A673 (cell line): ENCODE data around the gene NAP1L5.

Source experiments
- EZH2 ChIP-seq: fragments of 200-600 bp; sonication (generic); IDR thresholded peaks from 2 replicates; pipeline ENCODE4 v1.6.1; 2017; ENCODE audit warnings: borderline replicate concordance, low read depth, mild to moderate bottlenecking, mixed read lengths, antibody characterized with exemption, low read length; ENCODE audit not compliant: poor library complexity, severe bottlenecking
- TF ChIP-seq, protein P1 (sequence below): fragments of 300-800, 200-600 bp; sonication (generic); conservative IDR thresholded peaks from 2 replicates; pipeline ENCODE4 v1.5.1; 2017; ENCODE audit warnings: low read depth, mild to moderate bottlenecking, antibody characterized with exemption, low read length, moderate library complexity, mixed read lengths

DNA sequence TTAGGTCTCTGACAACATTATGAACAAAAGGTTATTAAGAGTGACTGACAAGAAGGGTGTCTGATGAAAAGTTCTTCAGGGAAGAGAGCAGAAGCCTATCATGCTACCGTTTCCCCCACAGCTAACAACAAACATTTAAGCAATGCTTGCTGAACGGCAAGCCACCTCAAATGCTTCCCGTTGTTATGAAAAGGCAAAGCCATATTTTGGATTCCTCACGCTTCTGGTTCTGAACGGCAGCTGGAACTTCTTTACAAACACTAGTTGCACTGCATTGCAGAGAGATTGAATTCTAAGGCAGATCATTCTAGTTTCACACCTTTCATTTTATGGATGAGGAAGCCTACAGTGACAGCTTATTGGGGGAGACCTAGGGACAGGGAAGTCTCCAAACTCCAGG is 48.6 kb upstream of the NAP1L5 start:
- TF ChIP-seq EZH2 = no peak
- TF ChIP-seq, protein P1, sequence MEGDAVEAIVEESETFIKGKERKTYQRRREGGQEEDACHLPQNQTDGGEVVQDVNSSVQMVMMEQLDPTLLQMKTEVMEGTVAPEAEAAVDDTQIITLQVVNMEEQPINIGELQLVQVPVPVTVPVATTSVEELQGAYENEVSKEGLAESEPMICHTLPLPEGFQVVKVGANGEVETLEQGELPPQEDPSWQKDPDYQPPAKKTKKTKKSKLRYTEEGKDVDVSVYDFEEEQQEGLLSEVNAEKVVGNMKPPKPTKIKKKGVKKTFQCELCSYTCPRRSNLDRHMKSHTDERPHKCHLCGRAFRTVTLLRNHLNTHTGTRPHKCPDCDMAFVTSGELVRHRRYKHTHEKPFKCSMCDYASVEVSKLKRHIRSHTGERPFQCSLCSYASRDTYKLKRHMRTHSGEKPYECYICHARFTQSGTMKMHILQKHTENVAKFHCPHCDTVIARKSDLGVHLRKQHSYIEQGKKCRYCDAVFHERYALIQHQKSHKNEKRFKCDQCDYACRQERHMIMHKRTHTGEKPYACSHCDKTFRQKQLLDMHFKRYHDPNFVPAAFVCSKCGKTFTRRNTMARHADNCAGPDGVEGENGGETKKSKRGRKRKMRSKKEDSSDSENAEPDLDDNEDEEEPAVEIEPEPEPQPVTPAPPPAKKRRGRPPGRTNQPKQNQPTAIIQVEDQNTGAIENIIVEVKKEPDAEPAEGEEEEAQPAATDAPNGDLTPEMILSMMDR = no peak
